Cerebellar cortex (tissue), 1 donor: ENCODE measurements around the gene PLCG2.
"Not testable (repeated sequence)": the region's sequence is repeated elsewhere in the genome, so short reads cannot be mapped to it uniquely, and the experiment has no call there.

Experiments used
- DNase-seq: peaks from one replicate; pipeline ENCODE4 v3.0.0-alpha.2; 2015; ENCODE audit warnings: low spot score

The PLCG2 gene

DNA sequence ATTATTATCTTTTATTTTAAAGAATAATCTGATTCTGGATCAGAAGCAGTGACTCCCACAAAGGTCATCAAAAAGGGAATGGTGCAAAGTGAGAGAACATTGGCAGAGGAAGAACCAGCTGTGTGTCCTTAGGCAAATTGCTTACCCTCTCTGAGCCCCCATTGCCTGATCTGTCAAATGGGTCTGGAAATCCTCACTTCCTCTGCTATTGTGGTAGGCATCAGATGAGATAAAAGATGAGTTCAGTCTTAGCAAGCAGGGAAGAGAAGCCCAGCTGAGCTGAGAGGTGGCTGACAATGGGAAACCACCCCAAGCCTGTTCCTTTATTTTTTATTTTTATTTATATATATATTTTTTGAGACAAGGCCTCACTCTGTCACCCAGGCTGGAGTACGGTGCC is 24.2 kb upstream of the PLCG2 start:
- DNase-seq: no peak

DNA sequence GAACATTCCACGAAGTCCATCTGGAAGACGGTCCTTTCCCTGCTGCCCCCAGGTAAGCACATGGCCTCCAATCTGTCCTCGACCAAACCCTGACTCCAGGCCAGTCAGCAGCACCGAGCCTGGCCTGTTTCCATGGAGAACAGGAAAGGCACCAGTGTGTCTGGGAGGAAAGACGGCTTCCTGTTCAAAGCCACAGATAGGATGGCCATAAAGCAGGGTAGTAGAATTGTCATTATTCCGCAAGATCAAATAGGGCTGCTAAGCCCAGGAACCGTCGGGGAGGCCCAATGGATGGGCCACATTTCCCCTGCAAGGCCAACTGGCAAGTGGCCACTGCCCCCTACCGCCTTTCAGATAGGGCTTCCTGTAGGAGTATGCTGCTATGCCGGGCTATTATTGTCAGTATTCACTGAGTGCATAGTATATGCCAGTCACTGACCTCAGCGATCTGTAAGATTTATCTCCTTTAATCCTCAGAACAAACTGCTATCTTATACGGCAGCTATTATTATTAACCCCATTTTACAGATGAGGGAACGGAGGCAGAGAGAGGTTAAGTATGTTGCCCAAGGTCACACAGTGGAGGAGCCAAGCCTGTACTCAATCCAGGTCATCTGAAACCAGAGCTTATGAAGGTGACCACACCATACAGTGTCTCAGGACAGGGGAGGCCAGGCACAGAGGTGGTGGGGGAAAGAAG is 23.0 kb upstream of the PLCG2 start:
- DNase-seq: no peak

DNA sequence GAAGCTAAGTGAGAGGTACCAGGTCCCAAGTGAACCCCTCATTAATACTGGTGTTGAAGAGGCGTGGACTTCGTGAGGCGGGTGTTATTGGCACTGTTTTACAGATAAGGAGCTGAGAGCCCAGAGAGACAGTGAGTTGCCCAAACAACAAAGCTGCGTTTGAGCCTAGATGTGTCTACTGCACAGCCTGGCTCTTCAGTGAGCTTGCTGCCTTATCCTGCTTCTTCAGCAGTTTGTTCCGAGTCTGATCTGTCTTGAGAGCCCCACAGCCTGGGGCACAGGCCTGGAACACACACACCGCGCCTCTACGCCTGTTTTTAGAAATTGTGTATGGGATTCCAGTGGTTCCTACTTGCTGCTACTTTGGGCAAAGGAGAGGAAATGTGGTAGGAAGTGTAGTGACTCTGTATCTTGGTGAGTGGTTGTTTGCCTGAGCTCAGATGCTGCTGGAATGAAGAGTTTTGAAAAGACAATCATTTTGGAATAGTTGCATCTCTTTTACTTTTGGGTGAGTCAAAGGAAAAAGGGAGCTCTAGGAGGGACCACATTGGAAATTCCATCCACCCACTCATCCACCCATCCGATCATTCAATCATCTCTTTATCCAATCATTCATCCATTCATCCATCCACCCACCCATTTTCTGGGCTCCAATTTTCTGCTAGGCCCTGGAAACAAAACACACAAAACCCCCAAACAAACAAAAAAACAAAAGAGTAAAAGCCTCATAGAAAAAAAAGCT is 22.3 kb upstream of the PLCG2 start:
- no peak for DNase-seq

DNA sequence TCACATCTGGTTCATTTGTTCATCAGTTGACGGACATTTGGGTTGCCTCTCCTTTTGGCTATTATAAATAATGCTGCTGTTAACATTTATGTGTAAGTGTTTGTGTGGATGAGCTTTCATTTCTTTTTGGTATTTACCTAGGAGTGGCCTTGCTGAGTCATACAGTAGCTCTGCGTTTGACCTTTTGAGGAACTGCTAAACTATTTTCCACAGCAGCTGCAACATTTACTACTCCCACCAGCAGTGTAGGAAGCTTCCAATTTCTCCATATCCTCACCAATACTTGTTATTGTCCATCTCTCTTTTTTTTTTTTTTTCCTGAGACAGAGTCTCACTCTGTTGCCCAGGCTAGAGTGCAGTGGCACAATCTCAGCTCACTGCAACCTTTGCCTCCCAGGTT is 20.7 kb upstream of the PLCG2 start:
- DNase-seq: no peak

DNA sequence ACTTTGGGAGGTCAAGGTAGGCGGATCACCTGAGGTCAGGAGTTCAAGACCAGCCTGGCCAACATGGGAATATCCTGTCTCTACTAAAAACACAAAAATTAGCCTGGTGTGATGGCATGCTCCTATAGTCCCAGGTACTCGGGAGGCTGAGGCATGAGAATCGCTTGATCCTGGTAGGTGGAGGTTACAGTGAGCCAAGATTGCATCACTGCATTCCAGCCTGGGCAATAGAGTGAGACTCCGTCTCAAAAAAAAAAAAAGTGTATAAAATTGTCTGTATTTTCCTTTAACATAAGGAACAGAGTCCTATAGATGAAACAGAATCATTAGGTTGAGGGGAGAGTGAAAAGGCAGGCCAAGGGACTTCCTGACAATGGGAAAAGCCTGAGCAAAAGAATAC is 16.8 kb upstream of the PLCG2 start:
- not testable (repeated sequence) for DNase-seq

DNA sequence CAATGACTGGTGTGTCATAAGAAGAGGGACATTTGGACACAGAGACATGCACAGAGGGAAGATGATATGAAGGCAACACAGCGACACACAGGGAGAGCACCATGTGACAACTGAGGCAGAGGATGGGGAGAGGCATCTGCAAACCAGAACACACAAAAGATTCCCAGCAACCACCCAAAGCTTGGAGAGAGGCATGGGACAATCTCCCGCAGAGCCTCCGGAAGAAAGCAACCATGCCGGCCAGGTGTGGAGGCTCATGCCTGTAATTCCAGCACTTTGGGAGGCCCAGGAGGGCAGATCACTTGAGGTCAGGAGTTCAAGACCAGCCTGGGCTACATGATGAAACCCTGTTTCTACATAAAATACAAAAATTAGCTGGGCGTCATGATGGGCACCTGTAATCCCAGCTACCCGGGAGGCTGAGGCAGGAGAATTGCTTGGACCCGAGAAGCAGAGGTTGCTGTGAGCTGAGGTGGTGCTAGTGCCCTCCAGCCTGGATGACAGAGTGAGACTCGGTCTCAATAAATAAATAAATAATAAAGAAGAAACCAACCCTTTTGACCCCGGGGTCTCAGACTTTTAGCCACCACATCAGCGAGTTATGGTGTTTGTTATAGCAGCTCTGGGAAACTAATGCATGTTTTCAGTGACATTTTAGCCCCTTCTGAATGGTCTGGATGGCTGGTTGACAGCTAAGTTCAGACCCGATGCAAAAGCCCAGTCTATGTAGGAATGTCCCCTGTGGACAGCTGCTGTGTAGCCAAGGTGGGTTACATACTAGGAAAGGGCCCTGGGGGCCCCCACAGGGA is 13.8 kb upstream of the PLCG2 start:
- DNase-seq: no peak

DNA sequence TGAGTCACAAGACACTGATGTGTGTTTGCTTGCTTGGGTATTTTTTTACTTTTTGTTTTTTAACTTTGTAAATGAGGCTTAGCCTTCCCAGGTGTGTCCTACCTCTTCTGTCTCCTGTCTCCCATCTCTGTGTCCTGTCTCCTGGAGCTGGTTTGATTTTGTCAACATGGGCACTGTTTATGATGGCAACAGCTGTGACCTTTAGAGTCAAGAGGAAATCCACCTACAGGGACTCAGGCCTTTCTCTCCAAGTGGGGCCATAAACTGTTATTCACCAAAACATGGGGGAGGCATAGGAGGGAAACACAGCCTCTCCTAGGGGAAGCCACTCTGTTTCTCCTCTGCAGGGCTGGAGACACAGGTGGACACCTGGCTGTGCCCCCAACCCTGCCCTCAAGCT is 13.1 kb upstream of the PLCG2 start:
- no peak for DNase-seq

DNA sequence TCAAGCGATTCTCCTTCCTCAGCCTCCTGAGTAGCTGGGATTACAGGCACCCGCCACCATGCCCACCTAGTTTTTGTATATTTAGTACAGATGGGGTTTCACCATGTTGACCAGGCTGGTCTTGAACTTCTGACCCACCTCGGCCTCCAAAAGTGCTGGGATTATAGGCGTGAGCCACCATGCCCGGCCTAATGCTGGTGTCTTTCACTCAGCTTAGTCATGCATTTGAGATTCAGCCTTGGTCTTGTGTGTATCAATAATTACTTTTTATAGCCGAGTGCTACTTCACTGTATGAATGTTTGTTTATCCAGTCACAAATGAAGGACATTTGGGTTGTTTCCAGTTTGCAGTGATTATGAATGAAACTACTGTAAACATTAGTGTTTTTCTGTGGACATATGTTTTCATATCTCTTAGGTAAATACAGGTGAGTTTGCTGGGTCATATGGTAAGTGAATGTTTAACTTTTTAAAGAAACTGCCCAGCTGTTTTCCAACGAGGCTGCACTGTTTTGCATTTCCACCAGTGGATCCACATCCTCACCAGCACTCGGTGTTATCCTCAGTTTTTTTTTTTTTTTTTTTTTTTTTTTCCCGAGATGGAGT is 11.0 kb upstream of the PLCG2 start:
- no peak for DNase-seq

DNA sequence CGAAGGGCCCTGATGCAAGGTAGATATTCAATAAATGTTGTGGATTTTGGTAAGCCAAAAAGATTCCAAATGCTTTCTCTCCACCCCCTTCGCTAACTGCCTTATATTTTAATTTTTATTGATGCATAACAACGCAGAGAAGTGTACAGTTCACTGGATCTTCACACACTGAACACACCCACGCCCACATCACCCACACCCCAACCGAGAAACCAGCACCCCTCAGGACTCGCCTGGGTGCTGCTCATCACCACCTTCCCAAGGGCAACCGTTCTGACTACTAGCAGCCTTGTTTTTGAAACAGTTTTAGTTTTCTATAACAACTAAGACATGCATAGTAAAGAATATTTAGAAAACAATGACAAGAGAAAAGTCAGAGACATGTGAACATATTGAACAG is 9.1 kb upstream of the PLCG2 start:
- no peak for DNase-seq

DNA sequence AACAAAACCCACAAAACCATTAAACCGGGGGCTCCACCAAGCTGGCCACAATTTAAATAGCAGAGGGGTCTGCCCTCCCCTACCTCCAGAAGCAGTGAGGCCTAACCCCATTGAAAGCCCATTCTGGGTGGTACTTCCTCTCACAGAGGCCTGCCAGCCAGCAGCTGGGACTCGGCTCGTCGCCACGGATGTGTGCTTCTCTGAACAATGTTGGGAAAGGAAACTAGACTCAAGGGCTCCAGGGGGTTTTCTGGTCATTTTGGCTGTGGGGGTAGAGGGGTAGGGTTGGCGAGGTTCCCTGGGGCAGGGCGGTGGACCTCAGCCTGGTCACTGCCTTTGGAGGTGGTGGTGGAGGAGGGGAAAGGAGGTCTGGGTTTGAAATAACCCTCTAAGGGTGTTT is 4.7 kb upstream of the PLCG2 start:
- DNase-seq: no peak

DNA sequence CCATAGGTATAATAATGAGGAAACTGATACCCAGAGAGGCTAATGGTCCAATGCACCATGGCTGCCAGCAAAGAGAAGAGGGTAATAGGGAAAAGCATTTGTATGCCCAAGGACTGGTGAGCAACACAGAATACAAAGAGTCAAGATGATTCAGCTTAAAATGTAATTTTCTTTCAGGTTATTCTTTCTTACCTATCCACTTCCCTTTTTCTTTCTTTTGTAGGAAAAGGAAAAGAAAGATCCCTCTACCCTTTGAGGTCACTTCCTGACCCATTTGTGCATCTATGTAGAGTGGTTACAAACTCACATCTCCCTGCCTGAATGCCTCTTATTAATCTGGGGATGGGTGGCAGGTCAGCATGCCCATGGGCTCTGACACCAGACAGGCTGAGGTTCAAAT is 3.5 kb upstream of the PLCG2 start:
- no peak for DNase-seq

DNA sequence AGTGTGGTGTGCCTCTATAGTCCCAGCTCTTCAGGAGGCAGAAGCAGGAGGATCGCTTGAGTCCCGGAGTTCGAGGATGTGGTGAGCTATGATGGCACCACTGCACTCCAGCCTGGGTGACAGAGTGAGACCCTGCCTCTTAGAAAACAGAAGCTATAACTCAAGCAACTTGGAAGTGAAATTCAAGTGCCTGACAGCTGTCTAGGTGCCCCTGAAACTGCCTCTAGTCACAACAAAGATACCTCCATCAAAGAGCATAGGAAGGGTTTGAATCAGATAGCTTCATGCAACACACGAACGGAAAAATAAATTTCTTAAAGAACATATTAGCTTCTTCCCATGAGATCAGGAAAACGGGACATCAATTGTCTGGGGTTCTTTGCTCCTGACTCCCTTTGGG is 860 bp upstream of the PLCG2 start:
- DNase-seq: no peak

DNA sequence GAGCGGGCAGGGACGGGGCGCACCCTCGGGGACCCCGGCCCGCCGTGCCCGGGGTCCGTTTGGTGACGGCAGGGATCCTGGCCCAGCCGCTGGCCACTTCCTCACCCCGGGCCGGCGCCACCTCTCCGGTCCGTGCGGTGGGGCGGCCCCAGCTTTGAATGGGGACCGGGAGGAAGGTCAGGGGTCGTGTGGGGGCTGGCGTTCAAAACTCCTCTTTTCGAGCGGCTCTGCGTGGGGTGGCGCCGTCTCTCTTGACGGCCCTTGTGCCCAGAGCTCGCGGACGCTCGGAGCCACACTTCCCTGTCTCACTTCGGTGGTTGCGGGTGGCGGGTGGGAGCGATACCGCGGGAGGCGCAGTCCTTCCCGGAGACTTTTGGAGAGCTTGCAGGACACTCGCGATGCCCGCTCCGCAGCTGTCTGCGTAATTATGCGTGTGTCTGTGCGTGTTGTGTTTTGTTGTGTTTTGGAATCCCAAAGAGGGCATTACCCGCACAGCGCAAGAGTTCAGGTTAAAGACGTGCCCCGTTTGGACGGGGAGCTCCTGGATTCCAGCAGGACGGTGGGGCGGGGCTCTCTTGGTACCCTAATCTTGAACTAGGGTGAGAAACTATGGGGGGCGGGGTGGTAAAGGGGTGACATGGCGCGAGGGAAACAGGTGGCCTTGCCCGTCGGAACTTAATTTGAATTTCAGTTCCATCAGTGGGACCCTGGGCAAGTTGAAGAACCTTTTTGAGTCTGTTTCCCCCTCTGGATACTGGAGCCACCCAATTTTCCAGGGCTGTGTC is 637 bp downstream of the PLCG2 start:
- no peak for DNase-seq

DNA sequence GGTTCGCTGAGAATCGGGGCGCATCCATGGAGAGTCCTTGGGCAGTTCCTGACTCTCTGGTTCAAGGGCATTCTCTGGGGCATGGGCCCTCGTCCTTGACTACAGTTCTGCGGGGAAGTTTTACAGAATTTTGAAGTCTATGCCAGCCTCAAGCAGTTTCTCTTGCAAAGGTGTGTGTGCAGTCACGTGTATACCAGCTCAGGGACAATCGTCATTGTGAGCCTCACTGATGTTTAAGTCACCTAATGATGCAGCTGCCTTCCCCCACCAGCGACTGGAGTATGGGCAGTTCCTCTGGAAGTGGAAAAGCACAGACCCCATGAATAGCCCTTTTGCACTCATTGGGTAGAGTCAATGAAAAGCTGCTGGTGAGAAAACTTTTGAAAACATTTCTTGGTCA is 1.3 kb downstream of the PLCG2 start:
- DNase-seq: no peak

DNA sequence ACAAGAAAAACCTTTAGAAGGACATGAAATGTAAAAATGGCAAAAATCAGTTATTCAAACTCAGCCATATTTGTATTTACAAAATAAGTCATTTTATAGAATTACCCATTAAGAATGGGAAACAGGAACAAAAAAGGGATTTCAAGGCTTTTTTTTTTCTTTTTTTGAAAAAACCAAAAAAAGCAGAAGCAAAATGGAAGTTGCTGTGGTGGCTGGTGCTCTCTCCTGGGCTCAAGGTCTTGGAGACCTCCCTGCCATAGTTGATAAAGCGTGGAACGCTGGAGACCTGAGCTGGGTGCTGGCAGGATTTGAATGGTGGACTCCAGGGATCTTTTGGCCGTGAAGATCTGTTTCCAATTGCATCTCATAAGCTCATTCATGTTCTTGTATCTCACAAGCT is 3.1 kb downstream of the PLCG2 start:
- no peak for DNase-seq

DNA sequence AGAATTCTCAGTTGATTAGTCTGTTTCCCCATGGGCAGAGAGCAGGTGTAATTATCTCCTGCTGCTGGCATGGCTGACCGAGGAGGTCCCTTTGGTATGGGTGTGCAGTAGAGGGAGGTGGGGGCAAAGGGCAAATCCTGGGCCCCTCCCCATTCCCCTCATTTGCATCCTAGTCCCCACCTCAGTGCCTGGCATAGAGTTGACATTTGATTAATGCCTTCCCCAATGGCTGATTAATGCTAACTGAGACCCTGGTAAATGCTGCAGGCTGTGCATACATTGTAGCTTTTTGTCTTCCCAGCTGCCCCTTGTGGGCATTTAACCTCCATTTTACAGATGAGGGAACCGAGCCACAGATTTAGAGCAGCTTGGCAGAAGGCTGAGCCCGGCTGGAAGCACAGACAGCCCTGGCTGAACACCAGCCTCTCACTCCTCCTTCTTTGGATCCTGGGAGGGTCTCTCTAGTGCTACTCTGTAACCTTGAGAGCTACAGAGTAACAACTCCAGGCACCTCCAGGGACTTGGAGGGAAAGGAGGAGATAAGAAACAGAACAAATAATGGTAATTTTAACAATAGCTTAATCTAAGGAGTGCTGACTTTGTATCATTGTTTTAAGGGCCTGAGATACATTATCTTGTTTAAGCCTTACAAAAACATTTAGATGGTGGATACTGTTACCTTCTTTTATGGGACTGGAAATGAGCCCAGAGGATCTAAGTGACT is 5.1 kb downstream of the PLCG2 start:
- no peak for DNase-seq

DNA sequence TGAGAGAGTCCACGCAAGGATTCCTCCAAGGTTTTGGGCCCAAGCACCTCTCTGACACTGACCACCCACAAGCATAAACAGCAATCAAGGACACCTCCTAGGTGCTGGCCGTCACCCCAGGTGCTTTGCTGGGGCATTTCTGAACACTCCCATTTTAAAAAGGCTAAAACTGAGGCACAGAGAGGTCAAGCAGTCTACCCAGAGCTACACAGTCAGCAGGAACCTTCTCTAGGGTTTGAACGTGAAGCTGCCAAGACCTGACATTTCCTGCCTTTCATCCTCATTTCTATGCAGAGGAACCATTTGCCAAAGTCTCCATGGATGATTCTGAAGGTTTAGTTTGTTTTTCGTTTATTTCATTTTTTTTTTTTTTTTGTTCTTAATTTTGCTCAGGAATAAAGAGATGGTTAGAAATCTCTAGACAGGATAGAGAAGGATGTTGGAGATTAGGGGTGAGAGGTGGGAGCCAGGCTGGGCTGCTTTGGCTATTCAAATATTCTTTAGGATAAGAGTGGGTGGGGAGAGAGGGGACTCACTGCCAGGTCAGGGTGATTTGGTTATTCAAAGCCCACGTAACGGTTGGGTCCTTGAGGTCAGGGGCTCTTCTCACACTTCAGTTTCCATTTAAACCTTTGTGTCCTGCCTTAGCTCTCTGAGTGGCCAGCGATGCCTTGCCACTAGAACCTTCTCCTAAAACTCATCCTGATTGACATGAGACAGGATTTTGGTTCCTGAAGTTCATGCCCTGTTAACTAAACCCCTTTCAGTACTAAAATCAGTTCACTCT is 6.2 kb downstream of the PLCG2 start:
- DNase-seq: no peak

DNA sequence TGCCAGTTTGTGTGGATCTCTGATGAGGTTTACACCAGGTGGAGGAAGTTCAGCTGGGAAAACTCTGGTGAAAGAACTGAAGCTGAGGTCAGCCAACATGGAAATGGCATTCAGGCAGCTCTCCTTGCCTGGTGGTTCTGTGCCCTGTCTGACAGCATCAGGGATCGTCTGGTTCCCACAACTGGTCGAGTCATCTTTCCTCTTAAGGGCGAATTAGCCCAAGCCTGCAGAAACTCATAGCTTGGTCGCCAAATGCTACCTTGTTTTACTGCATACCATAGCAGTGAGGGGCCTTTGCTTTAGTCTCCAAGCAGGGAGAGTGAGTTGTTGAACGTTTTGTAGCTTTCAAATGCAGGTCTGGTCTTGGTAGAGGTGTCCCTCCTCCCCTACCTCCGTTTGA is 7.2 kb downstream of the PLCG2 start:
- no peak for DNase-seq

DNA sequence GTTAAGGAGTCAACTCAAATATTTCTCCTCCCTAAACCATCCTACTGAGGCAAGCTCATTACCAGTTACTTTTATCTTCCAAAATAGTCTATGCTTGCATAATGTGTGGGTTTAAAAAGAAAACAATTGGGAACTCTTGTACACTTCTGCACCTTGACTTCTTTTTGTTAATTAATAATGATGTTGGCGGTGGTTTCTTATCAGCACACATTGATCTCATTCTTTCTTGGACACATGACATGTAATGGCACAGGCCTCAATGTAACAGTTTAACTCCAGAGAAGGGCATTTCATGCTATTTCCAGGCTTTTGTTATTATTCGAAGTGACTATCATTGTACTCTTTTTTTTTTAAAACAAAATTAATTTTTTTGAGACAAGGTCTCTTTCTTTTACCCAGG is 7.8 kb downstream of the PLCG2 start:
- DNase-seq: no peak

DNA sequence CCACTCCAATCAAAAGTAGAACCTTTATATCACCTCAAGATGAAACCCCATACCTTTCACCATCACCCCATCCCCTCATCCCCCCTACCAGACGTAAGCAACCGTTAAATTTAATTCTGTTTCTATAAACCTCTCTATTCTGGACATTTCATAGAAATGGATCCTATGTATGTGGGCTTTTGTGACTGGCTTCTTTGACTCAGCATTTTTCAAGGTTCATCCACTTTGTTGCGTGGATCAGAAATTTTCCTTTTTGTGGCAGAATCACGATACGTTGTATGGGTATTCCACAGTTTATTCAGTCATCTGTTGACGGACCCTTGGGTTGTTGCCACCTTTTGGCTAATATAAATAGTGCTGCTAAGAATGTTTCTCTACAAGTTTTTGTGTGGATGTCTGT is 8.6 kb downstream of the PLCG2 start:
- DNase-seq: no peak
